GM12878 (cell line): ENCODE measurements around the gene GNAZ. TPM values are rescaled to one million over a fixed set of nuclear protein-coding genes. Genes with fewer than 3 reads are reported as not detected.

ENCODE experiments used
- ATAC-seq: fragments of 200-7000 bp; cut with Tn5 transposase; 3 replicates; pipeline ENCODE4 v1.9.1; 2020; ENCODE audit warnings: mild to moderate bottlenecking, moderate library complexity
- BruUV-seq: library from RNA; stranded (reverse); fragments of 400-500 nt; replicated peaks from 2 replicates; lab custom pipeline; 2021; lab: Mats Ljungman, UMichigan
- CTCF ChIA-PET: fragments of 300-600 bp; sonication (Branson Sonifier 250); formaldehyde crosslinking; extraction: SDS; loops from one replicate; lab custom pipeline; 2021; ENCODE audit warnings: inconsistent platforms; lab: Yijun Ruan, JAX
- POLR2A ChIA-PET: fragments of 350-600 bp; formaldehyde crosslinking; extraction: SDS; loops from one replicate; lab custom pipeline; 2021; ENCODE audit warnings: inconsistent platforms; lab: Charles Lee
- RAD21 ChIA-PET: fragments of 300-600 bp; sonication (Branson Sonifier 250); formaldehyde crosslinking; loops from one replicate; lab custom pipeline; 2023; ENCODE audit warnings: antibody characterized with exemption; ENCODE audit not compliant: unreplicated experiment; lab: Charles Lee
- SMC1A ChIA-PET: fragments of 300-600 bp; sonication (Branson Sonifier 250); formaldehyde crosslinking; loops from one replicate; lab custom pipeline; 2023; ENCODE audit not compliant: unreplicated experiment, uncharacterized antibody; lab: Charles Lee
- DNase-seq: peaks from one replicate; pipeline ENCODE4 v3.0.0-alpha.2; 2011; ENCODE audit warnings: low read depth, low spot score
- FAIRE-seq: peaks from 3 replicates; lab custom pipeline; 2011; peaks lifted over from hg19 to GRCh38; lab: Jason Lieb, UNC
- H2AFZ ChIP-seq: 2 replicates; pipeline ENCODE4 v1.6.0; 2011; ENCODE audit warnings: low read depth, low read length, control low read depth; ENCODE audit not compliant: control insufficient read depth
- H3K27ac ChIP-seq: 2 replicates; pipeline ENCODE4 v1.5.1; 2011; ENCODE audit warnings: control low read depth; ENCODE audit not compliant: control insufficient read depth, insufficient read depth
- H3K27me3 ChIP-seq, 2 experiments: replicated peaks in 1 of 2; 2 replicates each; pipeline versions ENCODE4 v1.6.0 to v1.6.1; 2011; ENCODE audit warnings: low read length in 1 of 2; ENCODE audit not compliant: control insufficient read depth in 2 of 2, insufficient read depth in 2 of 2
- H3K36me3 ChIP-seq, 2 experiments: 2 replicates each; pipeline ENCODE4 v1.5.1; 2011; ENCODE audit warnings: low read length in 1 of 2; ENCODE audit not compliant: control insufficient read depth in 2 of 2, insufficient read depth in 2 of 2
- H3K4me1 ChIP-seq: 2 replicates; pipeline ENCODE4 v1.6.1; 2011; ENCODE audit warnings: mild to moderate bottlenecking, low read length, moderate library complexity, mixed read lengths; ENCODE audit not compliant: control insufficient read depth, insufficient read depth
- H3K4me2 ChIP-seq: 2 replicates; pipeline ENCODE4 v1.6.0; 2011; ENCODE audit warnings: control low read depth; ENCODE audit not compliant: control insufficient read depth, insufficient read depth
- H3K4me3 ChIP-seq: fragments of 200-600 bp; sonication (generic); 2 replicates; pipeline ENCODE4 v1.5.1; 2016
- H3K79me2 ChIP-seq: 2 replicates; pipeline ENCODE4 v1.6.0; 2011; ENCODE audit warnings: low read length; ENCODE audit not compliant: control insufficient read depth, insufficient read depth
- H3K9ac ChIP-seq: 2 replicates; pipeline ENCODE4 v1.8.0; 2011; ENCODE audit warnings: low read length, control low read depth, mixed read lengths; ENCODE audit not compliant: control insufficient read depth, insufficient read depth
- H3K9me3 ChIP-seq: replicated peaks from 3 replicates; pipeline ENCODE4 v1.5.1; 2011; ENCODE audit warnings: mild to moderate bottlenecking, low read length; ENCODE audit not compliant: control insufficient read depth, insufficient read depth
- H4K20me1 ChIP-seq: 2 replicates; pipeline ENCODE4 v1.6.0; 2011; ENCODE audit not compliant: control insufficient read depth, insufficient read depth
- BACH1 ChIP-seq: fragments of 450-650 bp; IDR thresholded peaks from 2 replicates; pipeline ENCODE4 v1.6.1; 2017; ENCODE audit warnings: mild to moderate bottlenecking, borderline replicate concordance
- EZH2 ChIP-seq: IDR thresholded peaks from 2 replicates; pipeline ENCODE4 v1.6.1; 2012; ENCODE audit warnings: low read depth, mild to moderate bottlenecking, control low read depth, inconsistent platforms, low read length, borderline replicate concordance; ENCODE audit not compliant: control insufficient read depth
- GATAD2B ChIP-seq: fragments of 450-650 bp; conservative IDR thresholded peaks from 2 replicates; pipeline ENCODE4 v1.6.1; 2017; ENCODE audit warnings: low read depth, mild to moderate bottlenecking, moderate library complexity
- KDM1A ChIP-seq: fragments of 200-600 bp; sonication (generic); IDR thresholded peaks from 2 replicates; pipeline ENCODE4 v1.6.1; 2016; ENCODE audit warnings: borderline replicate concordance
- MEF2B ChIP-seq: fragments of 450-650 bp; IDR thresholded peaks from 2 replicates; pipeline ENCODE4 v1.6.1; 2018; ENCODE audit warnings: mild to moderate bottlenecking, moderate library complexity; ENCODE audit not compliant: partially characterized antibody, poor library complexity, severe bottlenecking
- NBN ChIP-seq: fragments of 450-650 bp; IDR thresholded peaks from 2 replicates; pipeline ENCODE4 v1.6.1; 2016
- NFYA ChIP-seq: IDR thresholded peaks from 2 replicates; pipeline ENCODE4 v1.6.1; 2011; ENCODE audit warnings: low read depth, mild to moderate bottlenecking, low read length, improper control_type of control experiment, borderline replicate concordance
- NR2C1 ChIP-seq: fragments of 450-650 bp; IDR thresholded peaks from 2 replicates; pipeline ENCODE4 v1.6.1; 2017; ENCODE audit warnings: antibody characterized with exemption, mild to moderate bottlenecking, moderate library complexity
- RUNX3 ChIP-seq: IDR thresholded peaks from 2 replicates; pipeline ENCODE4 v1.6.1; 2012; ENCODE audit warnings: low read length, inconsistent platforms
- SMAD5 ChIP-seq: IDR thresholded peaks from 2 replicates; pipeline ENCODE4 v1.6.1; 2016; ENCODE audit warnings: antibody characterized with exemption, low read depth
- SMARCA5 ChIP-seq: fragments of 450-650 bp; IDR thresholded peaks from 2 replicates; pipeline ENCODE4 v1.6.1; 2017; ENCODE audit warnings: mild to moderate bottlenecking
- SREBF2 ChIP-seq: IDR thresholded peaks from 2 replicates; pipeline ENCODE4 v1.6.1; 2012; ENCODE audit warnings: mild to moderate bottlenecking, low read length
- SRF ChIP-seq, 2 experiments: IDR thresholded peaks; 2 replicates each; pipeline ENCODE4 v1.6.1; 2011; ENCODE audit warnings: low read depth in 2 of 2, low read length in 2 of 2, mild to moderate bottlenecking in 1 of 2, moderate library complexity in 1 of 2
- STAT3 ChIP-seq: IDR thresholded peaks from 2 replicates; pipeline ENCODE4 v1.6.1; 2011; ENCODE audit warnings: low read depth, low read length, improper control_type of control experiment
- YBX1 ChIP-seq: fragments of 450-650 bp; IDR thresholded peaks from 2 replicates; pipeline ENCODE4 v1.6.1; 2016; ENCODE audit warnings: antibody characterized with exemption
- ZSCAN29 ChIP-seq: fragments of 450-650 bp; IDR thresholded peaks from 2 replicates; pipeline ENCODE4 v1.6.1; 2017; ENCODE audit warnings: mild to moderate bottlenecking, moderate library complexity
- WGBS: methylation state at CpG from one replicate; pipeline ENCODE4 v1.1.6; 2016; ENCODE audit warnings: low lambda C conversion rate; ENCODE audit not compliant: insufficient replicate concordance, insufficient coverage; ENCODE audit errors: missing lambda C conversion rate; 5-methylcytosine and 5-hydroxymethylcytosine counted together
- in situ Hi-C: fragments of 300-500 bp; cut with MboI; formaldehyde crosslinking; loops from 9 replicates; pipeline ENCODE4 v1.14.3; 2018; ENCODE audit warnings: mixed read lengths
- intact Hi-C: fragments of 100-400 bp; cut with micrococcal nuclease; formaldehyde crosslinking; loops from one replicate; pipeline ENCODE4 v1.14.2; 2022; ENCODE audit not compliant: unreplicated experiment
- polyA plus RNA-seq, 11 experiments: library from polyadenylated mRNA; depleted of rRNA in 4 of 11; unstranded in 6 of 11; stranded (reverse) in 5 of 11; fragments of >200 nt; fragmentation: Nextera tagmentation in 4 of 11; fragmentation: Illumina TruSeq in 1 of 11; extraction: Ambion mirVana in 4 of 11; extraction: Trizol in 1 of 11; gene quantifications; 1 replicate in 1 of 11; 2 replicates in 10 of 11; pipeline versions ENCODE4 v1.2.1 to v1.2.3, GENCODE V29; 2011 to 2016; ENCODE audit warnings: inconsistent platforms in 2 of 11, missing spikeins in 2 of 11, low read depth in 1 of 11
- total RNA-seq, 4 experiments: library from RNA; depleted of rRNA in 3 of 4; stranded (reverse); fragments of >200 nt in 3 of 4; fragmentation: Illumina TruSeq in 1 of 4; extraction: Trizol in 1 of 4; gene quantifications; 2 replicates each; pipeline versions ENCODE4 v1.2.1 to v1.2.3, GENCODE V29; 2013 to 2021
- TF ChIP-seq, protein P1 (sequence below): fragments of 450-650 bp; IDR thresholded peaks from 2 replicates; pipeline ENCODE4 v1.6.1; 2017; ENCODE audit warnings: mild to moderate bottlenecking, moderate library complexity
- TF ChIP-seq, protein P2 (sequence below): IDR thresholded peaks from 2 replicates; pipeline ENCODE4 v1.6.1; 2011; ENCODE audit warnings: mild to moderate bottlenecking, low read depth, low read length, moderate library complexity; ENCODE audit not compliant: insufficient replicate concordance

Gene GNAZ
- total and polyA plus RNA-seq, 10 of the 15 experiments (the other 5 are each of a cell fraction or from before 2014, with no cell fraction given), result 0.09 to 1.0 (median 0.44) TPM; not detected in 1

DNA sequence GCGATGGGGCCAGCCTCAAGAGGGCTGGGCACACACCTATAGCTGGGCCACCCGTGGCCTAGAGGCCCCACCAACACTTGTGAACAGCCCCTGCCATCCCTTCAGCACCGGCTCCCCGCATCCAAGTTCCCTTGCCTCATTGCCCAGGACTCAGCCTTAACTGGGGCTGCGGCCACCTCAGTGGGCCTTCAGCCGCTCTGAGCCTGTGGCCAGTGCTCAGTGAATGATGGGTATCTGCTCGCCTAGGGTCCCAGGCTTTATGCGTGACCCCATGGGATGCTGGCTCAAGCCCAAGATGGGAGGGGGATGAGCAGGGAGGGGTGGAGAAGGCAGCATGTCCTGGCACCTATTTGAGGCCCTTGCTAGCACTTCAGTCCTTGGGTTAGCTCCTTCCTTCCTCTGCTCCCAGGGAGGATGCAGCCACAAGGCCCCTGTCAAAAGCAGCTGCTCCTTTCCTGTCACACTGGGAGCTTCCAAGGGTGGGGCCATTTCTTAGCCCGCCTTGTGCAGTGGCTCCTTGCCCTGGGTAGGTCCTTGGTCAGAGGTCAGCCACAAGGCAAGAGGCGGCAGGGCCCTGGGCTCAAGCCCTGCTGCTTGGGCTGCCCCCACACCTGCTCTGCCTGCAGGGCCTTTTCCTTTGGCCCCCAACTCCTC is 31.8 kb downstream of the GNAZ start (continued):
- no peak for TF ChIP-seq STAT3
- TF ChIP-seq, protein P1, sequence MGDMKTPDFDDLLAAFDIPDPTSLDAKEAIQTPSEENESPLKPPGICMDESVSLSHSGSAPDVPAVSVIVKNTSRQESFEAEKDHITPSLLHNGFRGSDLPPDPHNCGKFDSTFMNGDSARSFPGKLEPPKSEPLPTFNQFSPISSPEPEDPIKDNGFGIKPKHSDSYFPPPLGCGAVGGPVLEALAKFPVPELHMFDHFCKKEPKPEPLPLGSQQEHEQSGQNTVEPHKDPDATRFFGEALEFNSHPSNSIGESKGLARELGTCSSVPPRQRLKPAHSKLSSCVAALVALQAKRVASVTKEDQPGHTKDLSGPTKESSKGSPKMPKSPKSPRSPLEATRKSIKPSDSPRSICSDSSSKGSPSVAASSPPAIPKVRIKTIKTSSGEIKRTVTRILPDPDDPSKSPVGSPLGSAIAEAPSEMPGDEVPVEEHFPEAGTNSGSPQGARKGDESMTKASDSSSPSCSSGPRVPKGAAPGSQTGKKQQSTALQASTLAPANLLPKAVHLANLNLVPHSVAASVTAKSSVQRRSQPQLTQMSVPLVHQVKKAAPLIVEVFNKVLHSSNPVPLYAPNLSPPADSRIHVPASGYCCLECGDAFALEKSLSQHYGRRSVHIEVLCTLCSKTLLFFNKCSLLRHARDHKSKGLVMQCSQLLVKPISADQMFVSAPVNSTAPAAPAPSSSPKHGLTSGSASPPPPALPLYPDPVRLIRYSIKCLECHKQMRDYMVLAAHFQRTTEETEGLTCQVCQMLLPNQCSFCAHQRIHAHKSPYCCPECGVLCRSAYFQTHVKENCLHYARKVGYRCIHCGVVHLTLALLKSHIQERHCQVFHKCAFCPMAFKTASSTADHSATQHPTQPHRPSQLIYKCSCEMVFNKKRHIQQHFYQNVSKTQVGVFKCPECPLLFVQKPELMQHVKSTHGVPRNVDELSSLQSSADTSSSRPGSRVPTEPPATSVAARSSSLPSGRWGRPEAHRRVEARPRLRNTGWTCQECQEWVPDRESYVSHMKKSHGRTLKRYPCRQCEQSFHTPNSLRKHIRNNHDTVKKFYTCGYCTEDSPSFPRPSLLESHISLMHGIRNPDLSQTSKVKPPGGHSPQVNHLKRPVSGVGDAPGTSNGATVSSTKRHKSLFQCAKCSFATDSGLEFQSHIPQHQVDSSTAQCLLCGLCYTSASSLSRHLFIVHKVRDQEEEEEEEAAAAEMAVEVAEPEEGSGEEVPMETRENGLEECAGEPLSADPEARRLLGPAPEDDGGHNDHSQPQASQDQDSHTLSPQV, result no peak
- no peak for TF ChIP-seq RUNX3
- TF ChIP-seq SREBF2, result no peak
- no peak for TF ChIP-seq SMARCA5
- TF ChIP-seq GATAD2B, result no peak

DNA sequence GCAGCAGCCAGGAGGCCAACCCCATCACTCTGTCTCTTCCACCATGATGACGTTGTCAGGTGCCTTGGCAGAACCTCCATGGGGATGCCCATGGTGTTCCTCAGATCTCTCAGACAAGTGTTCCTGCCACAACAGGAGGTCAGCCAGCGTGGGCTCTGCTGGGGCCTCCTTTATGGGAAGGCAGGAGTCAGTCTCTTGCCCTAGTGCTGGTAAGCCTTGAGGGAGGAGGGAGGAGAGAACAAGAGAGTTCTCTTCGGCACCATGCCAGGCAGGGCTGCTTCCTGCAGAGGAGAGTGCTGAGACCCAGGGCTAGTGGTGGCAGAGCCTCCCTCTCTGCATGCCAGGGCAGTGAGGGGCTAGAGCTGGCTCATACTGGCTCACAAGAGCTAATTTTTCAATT is 32.5 kb downstream of the GNAZ start:
- no peaks in the 10 kb centered on the region for H3K79me2 ChIP-seq
- ATAC-seq (no peak), FAIRE-seq (no peak), DNase-seq (no peak)
- H3K4me3 ChIP-seq, result no peak overlapping the region
- in situ Hi-C loops (no loop called here), intact Hi-C loops (no loop called here)
- SMC1A ChIA-PET, result interaction anchor here (1.5 to 3.3 kb wide), 2 partner anchors 78 to 143 kb away, joined by 3 to 12 read pairs; no protein-coding TSS in a partner anchor
- no peak overlapping the region for H3K27ac ChIP-seq
- H3K4me1 ChIP-seq, result no peaks in the 10 kb centered on the region
- no peaks in the 10 kb centered on the region; a peak in 1 of 4 replicates for H3K36me3 ChIP-seq
- H3K27me3 ChIP-seq, result no peaks in the 10 kb centered on the region
- H3K9me3 ChIP-seq, result no peaks in the 10 kb centered on the region
- CTCF ChIA-PET, result interaction anchor here (1.0 to 1.5 kb wide), 2 partner anchors 143 to 315 kb away, joined by 3 read pairs; no protein-coding TSS in a partner anchor
- WGBS, result 13% methylated on average over 3 of the region's 3 CpGs
- H3K4me2 ChIP-seq, result no peak overlapping the region
- BruUV-seq, result no TSS peak
- no peak overlapping the region for H2AFZ ChIP-seq
- RAD21 ChIA-PET, result interaction anchor here (1.3 kb wide), 1 partner anchor 143 kb away, joined by 5 read pairs; no protein-coding TSS in a partner anchor
- no peak overlapping the region for H3K9ac ChIP-seq
- H4K20me1 ChIP-seq, result no peaks in the 10 kb centered on the region
- POLR2A ChIA-PET, result no interaction called here
- TF ChIP-seq NFYA, result no peak
- TF ChIP-seq ZSCAN29, result no peak
- no peak for TF ChIP-seq EZH2
- TF ChIP-seq SREBF2, result no peak
- no peak for TF ChIP-seq NBN
- TF ChIP-seq BACH1, result no peak
- no peak for TF ChIP-seq MEF2B
- TF ChIP-seq, protein P2, sequence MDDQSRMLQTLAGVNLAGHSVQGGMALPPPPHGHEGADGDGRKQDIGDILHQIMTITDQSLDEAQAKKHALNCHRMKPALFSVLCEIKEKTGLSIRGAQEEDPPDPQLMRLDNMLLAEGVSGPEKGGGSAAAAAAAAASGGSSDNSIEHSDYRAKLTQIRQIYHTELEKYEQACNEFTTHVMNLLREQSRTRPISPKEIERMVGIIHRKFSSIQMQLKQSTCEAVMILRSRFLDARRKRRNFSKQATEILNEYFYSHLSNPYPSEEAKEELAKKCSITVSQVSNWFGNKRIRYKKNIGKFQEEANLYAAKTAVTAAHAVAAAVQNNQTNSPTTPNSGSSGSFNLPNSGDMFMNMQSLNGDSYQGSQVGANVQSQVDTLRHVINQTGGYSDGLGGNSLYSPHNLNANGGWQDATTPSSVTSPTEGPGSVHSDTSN, result no peak
- no peak for TF ChIP-seq YBX1
- no peak for TF ChIP-seq NR2C1
- no peak for TF ChIP-seq KDM1A
- TF ChIP-seq SMAD5, result no peak
- no peak for TF ChIP-seq SRF (IDR thresholded peaks at IDR 0.05; ENCODE audit: low read depth in 2 of 2, low read length in 2 of 2)
